Measurements from ENCODE around the gene OR2Z1. TPM values are rescaled to one million over a fixed set of nuclear protein-coding genes. Genes with fewer than 3 reads are reported as not detected.

OR2Z1 gene
- total RNA-seq, 1 experiment from 2014 or later: not detected

DNA sequence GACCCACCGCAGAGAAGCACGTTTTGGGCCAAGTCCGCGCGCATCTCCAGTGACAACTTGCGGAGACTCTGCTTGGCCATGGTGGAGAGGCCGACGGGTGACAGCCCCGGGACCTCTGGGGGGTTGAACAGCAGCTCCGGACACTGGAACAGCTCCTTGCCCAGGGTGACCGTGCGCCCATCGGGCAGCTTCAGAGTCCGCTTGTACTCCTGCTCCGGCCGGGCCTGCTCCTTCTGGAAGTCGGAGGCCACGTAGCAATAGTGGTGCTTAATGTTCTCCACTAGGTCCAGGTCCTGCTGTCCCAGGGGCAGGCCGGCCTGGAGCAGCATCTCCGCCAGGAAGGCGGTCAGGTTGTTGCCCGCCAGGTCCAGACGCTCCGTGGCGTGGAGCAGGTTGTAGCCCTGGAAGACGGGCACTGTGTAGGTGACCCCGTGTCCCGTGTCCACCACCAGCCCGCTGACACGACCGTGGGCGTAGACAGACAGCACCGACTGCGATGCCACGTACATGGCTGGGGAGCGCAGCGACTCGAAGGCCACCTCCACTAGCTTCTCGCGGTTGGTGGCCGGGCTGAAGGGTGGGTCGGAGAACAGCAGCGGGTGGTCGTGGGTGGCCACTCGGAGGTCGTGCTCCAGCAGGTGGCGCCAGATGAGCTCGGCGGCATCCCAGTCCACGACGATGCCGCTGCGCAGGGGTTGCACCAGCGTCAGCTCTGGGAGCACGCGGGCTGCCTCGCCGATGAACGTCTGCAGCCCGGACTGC is 23.6 kb upstream of the OR2Z1 start:
- H3K27me3 ChIP-seq (replicated peaks; ENCODE audit: control insufficient read depth, insufficient read depth, low read length): no peaks in the 10 kb centered on the region
- DNase-seq: no peak
- ChIA-PET POLR2A (no interaction called here), CTCF (no interaction called here)
- Mint-ChIP-seq H3K4me1 (ENCODE audit: low read depth, unreplicated experiment) (no peaks in the 10 kb centered on the region), H3K36me3 (ENCODE audit: insufficient read depth, unreplicated experiment) (no peaks in the 10 kb centered on the region), H3K9me3 (ENCODE audit: unreplicated experiment) (no peaks in the 10 kb centered on the region), H3K4me3 (ENCODE audit: unreplicated experiment) (no peak overlapping the region), H3K27me3 (ENCODE audit: insufficient read depth, unreplicated experiment) (no peaks in the 10 kb centered on the region), H3K27ac (ENCODE audit: unreplicated experiment) (no peak overlapping the region)
- H3K4me1 ChIP-seq: no peaks in the 10 kb centered on the region
- no TSS peak for BruUV-seq (replicated peaks)
- intact Hi-C loops (cut with micrococcal nuclease; ENCODE audit: unreplicated experiment): no loop called here
- no peaks in the 10 kb centered on the region for H3K9me3 ChIP-seq
- no peak overlapping the region for H3K4me3 ChIP-seq (ENCODE audit: low read depth, low read length)
- H3K36me3 ChIP-seq (ENCODE audit: control insufficient read depth, insufficient read depth, low read length): no peaks in the 10 kb centered on the region
- TF ChIP-seq, protein P1, sequence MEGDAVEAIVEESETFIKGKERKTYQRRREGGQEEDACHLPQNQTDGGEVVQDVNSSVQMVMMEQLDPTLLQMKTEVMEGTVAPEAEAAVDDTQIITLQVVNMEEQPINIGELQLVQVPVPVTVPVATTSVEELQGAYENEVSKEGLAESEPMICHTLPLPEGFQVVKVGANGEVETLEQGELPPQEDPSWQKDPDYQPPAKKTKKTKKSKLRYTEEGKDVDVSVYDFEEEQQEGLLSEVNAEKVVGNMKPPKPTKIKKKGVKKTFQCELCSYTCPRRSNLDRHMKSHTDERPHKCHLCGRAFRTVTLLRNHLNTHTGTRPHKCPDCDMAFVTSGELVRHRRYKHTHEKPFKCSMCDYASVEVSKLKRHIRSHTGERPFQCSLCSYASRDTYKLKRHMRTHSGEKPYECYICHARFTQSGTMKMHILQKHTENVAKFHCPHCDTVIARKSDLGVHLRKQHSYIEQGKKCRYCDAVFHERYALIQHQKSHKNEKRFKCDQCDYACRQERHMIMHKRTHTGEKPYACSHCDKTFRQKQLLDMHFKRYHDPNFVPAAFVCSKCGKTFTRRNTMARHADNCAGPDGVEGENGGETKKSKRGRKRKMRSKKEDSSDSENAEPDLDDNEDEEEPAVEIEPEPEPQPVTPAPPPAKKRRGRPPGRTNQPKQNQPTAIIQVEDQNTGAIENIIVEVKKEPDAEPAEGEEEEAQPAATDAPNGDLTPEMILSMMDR (IDR thresholded peaks at IDR 0.05; ENCODE audit: insufficient read depth in 1 of 2, low read depth in 1 of 2, low read length in 1 of 2, severe bottlenecking in 1 of 2, unreplicated experiment in 1 of 2): no peak

DNA sequence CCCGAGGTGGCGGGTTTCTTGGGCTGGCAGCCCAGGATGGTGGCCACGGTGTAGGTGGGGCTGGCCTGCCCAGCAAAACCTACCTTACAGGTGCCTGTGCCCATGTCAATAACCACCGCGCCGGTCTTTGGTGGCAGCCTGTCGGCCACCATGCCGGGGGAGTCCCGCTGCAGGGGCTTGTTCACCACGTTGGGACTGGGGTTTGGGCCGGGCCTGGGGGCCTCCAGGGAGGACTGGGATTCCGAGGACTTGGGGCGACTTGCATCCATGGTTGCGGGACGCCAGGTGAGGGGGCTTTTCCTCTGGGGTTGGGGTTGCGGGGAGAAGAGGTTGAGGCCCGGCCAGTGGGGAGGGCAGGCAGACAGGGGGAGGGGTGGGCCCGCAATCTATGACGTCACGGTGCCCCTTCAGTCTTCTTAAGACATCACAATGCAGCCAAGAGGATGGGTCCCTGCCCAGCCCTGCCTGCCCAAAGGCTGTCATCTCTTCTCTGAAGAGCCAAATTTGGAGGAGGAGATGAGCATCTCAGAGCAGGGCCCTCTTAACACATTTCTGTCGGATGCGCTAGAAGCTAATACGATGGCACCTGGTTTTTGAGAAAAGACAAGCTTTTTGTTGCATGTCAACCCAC is 22.9 kb upstream of the OR2Z1 start, which contains the start of gene ACTL9:
ACTL9 (minus strand) TSS at position 363 of the 631 bp plus-strand sequence; CDS start at position 269, 94 bp downstream.
- intact Hi-C loops (cut with micrococcal nuclease; ENCODE audit: unreplicated experiment): no loop called here
- no peak for DNase-seq
- Mint-ChIP-seq H3K36me3 (ENCODE audit: insufficient read depth, unreplicated experiment) (no peaks in the 10 kb centered on the region), H3K9me3 (ENCODE audit: unreplicated experiment) (no peaks in the 10 kb centered on the region), H3K4me1 (ENCODE audit: low read depth, unreplicated experiment) (no peaks in the 10 kb centered on the region), H3K4me3 (ENCODE audit: unreplicated experiment) (no peak within 1 kb of the TSS), H3K27me3 (ENCODE audit: insufficient read depth, unreplicated experiment) (no peaks in the 10 kb centered on the region), H3K27ac (ENCODE audit: unreplicated experiment) (no peak within 1 kb of the TSS)
- ChIA-PET POLR2A (no interaction called here), CTCF (no interaction called here)
- Histone ChIP-seq H3K36me3 (ENCODE audit: control insufficient read depth, insufficient read depth, low read length) (no peaks in the 10 kb centered on the region), H3K4me3 (ENCODE audit: low read depth, low read length) (no peak within 1 kb of the TSS), H3K9me3 (no peaks in the 10 kb centered on the region), H3K4me1 (no peaks in the 10 kb centered on the region), H3K27me3 (replicated peaks; ENCODE audit: control insufficient read depth, insufficient read depth, low read length) (no peaks in the 10 kb centered on the region)
- BruUV-seq (replicated peaks): no TSS peak
- TF ChIP-seq, protein P1 (IDR thresholded peaks at IDR 0.05; ENCODE audit: insufficient read depth in 1 of 2, low read depth in 1 of 2, low read length in 1 of 2, severe bottlenecking in 1 of 2, unreplicated experiment in 1 of 2): no peak

DNA sequence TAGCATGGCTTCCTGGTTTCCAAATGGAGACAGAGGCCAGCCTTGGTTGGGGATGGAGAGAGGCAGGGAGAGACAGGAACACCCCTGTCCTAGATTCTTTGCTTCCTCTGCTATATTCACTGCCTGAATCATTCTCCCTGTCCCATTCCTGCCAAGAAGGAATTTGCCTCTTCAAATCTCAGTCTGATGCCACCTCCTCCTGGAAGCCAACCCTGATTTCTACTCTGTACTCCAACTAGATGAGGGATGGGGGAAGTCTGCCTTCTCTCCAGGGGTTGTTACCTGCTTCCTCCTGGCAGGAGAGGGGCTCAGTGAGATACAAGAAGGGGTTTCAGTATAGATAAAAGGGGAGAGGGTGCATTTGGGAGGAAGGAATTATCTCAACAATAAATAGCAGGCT is 21.5 kb upstream of the OR2Z1 start:
- Mint-ChIP-seq H3K36me3 (ENCODE audit: insufficient read depth, unreplicated experiment) (no peaks in the 10 kb centered on the region), H3K27ac (ENCODE audit: unreplicated experiment) (no peak overlapping the region), H3K4me3 (ENCODE audit: unreplicated experiment) (no peak overlapping the region), H3K9me3 (ENCODE audit: unreplicated experiment) (no peaks in the 10 kb centered on the region), H3K4me1 (ENCODE audit: low read depth, unreplicated experiment) (no peaks in the 10 kb centered on the region), H3K27me3 (ENCODE audit: insufficient read depth, unreplicated experiment) (no peaks in the 10 kb centered on the region)
- H3K36me3 ChIP-seq (ENCODE audit: control insufficient read depth, insufficient read depth, low read length): no peaks in the 10 kb centered on the region
- intact Hi-C loops (cut with micrococcal nuclease; ENCODE audit: unreplicated experiment): no loop called here
- DNase-seq: no peak
- BruUV-seq (replicated peaks): no TSS peak
- POLR2A ChIA-PET: no interaction called here
- no peak overlapping the region for H3K4me3 ChIP-seq (ENCODE audit: low read depth, low read length)
- H3K4me1 ChIP-seq: no peaks in the 10 kb centered on the region
- CTCF ChIA-PET: no interaction called here
- no peaks in the 10 kb centered on the region for H3K9me3 ChIP-seq
- TF ChIP-seq, protein P1 (IDR thresholded peaks at IDR 0.05; ENCODE audit: insufficient read depth in 1 of 2, low read depth in 1 of 2, low read length in 1 of 2, severe bottlenecking in 1 of 2, unreplicated experiment in 1 of 2): no peak
- H3K27me3 ChIP-seq (replicated peaks; ENCODE audit: control insufficient read depth, insufficient read depth, low read length): no peaks in the 10 kb centered on the region
